ENCODE measurements around the gene RFX3.

- TF ChIP-seq CTCF (IDR thresholded peaks at IDR 0.05), result no peak
- TF ChIP-seq POLR2A (IDR thresholded peaks at IDR 0.05), result no peak
Observed at GRCh38 chr9:3471883-3472282, 53.9 kb downstream of the RFX3 start.
